HG02981 (cell line): ENCODE results near the gene TGFA.
A peak's percentile ranks its signal among the peaks of the same experiment; 100 is the strongest.

Experiments used
- ATAC-seq: cut with Tn5 transposase; IDR thresholded peaks from one replicate; pipeline ENCODE4 v1.9.1; 2021; ENCODE audit warnings: mild to moderate bottlenecking, moderate library complexity; ENCODE audit not compliant: unreplicated experiment

Gene TGFA

GRCh38 chr2:70553584-70554337 is at the start of gene TGFA:
Gene TGFA, minus strand, starts transcription at chr2:70553826. Its CDS starts 59 bp downstream, at chr2:70553767.
- peak; percentile 76 for ATAC-seq

- no peak for ATAC-seq
Observed at GRCh38 chr2:70603066-70603465, 49.4 kb upstream of the TGFA start.

- ATAC-seq, result no peak
Observed at GRCh38 chr2:70598197-70598596, 44.6 kb upstream of the TGFA start.

GRCh38 chr2:70596739-70597138 is 43.1 kb upstream of the TGFA start:
- no peak for ATAC-seq

- ATAC-seq, result no peak
Observed at GRCh38 chr2:70596293-70596692, 42.7 kb upstream of the TGFA start.

GRCh38 chr2:70583091-70583490 is 29.5 kb upstream of the TGFA start:
- no peak for ATAC-seq

- no peak for ATAC-seq
Observed at GRCh38 chr2:70580352-70580751, 26.7 kb upstream of the TGFA start.

- no peak for ATAC-seq
Observed at GRCh38 chr2:70574618-70575017, 21.0 kb upstream of the TGFA start.

GRCh38 chr2:70574109-70574508 is 20.5 kb upstream of the TGFA start:
- no peak for ATAC-seq

GRCh38 chr2:70570041-70570661 is 16.5 kb upstream of the TGFA start:
- no peak for ATAC-seq

- no peak for ATAC-seq
Observed at GRCh38 chr2:70569559-70569958, 15.9 kb upstream of the TGFA start.

GRCh38 chr2:70566906-70567305 is 13.3 kb upstream of the TGFA start:
- no peak for ATAC-seq

- ATAC-seq, result no peak
Observed at GRCh38 chr2:70566464-70566863, 12.8 kb upstream of the TGFA start.

- no peak for ATAC-seq
Observed at GRCh38 chr2:70565039-70565731, 11.6 kb upstream of the TGFA start.

- no peak for ATAC-seq
Observed at GRCh38 chr2:70561893-70562292, 8.3 kb upstream of the TGFA start.

GRCh38 chr2:70560442-70560841 is 6.8 kb upstream of the TGFA start:
- no peak for ATAC-seq

- ATAC-seq, result no peak
Observed at GRCh38 chr2:70560040-70560439, 6.4 kb upstream of the TGFA start.

- no peak for ATAC-seq
Observed at GRCh38 chr2:70558195-70558808, 4.7 kb upstream of the TGFA start.

GRCh38 chr2:70557171-70557838 is 3.7 kb upstream of the TGFA start:
- no peak for ATAC-seq

- ATAC-seq, result no peak
Observed at GRCh38 chr2:70556608-70557007, 3.0 kb upstream of the TGFA start.

- ATAC-seq, result no peak
Observed at GRCh38 chr2:70554338-70554892, 789 bp upstream of the TGFA start.
